ENCODE data around the gene TBKBP1.
A peak's percentile ranks its signal among the peaks of the same experiment; 100 is the strongest.

The TBKBP1 gene

GRCh38 chr17:47711366-47712099, 17.6 kb downstream of the TBKBP1 start:
- Histone ChIP-seq H3K36me3 (peaks cover 30% of the 10 kb centered on the region), H3K9ac (peak overlapping the region; percentile 43), H3K27ac (peak overlapping the region; percentile 73), H3K4me2 (peak overlapping the region; percentile 82), H3K4me1 (peaks cover 83% of the 10 kb centered on the region), H3K4me3 (no peak overlapping the region), H3K27me3 (no peaks in the 10 kb centered on the region), H4K20me1 (peaks cover 7% of the 10 kb centered on the region; the same call in 1 of the 2 replicates), H3K9me3 (no peaks in the 10 kb centered on the region)
- TF ChIP-seq Cebpa-rat (IDR thresholded peaks at IDR 0.05): no peak

- no peaks in the 10 kb centered on the region for H4K20me1 ChIP-seq
- H3K9me3 ChIP-seq: no peaks in the 10 kb centered on the region
- TF ChIP-seq Cebpa-rat (IDR thresholded peaks at IDR 0.05): no peak
- H3K4me2 ChIP-seq: peak overlapping the region; percentile 82
- H3K36me3 ChIP-seq: peaks cover 30% of the 10 kb centered on the region
- H3K27ac ChIP-seq: peak overlapping the region; percentile 73
- peaks cover 83% of the 10 kb centered on the region for H3K4me1 ChIP-seq
- no peak overlapping the region for H3K4me3 ChIP-seq
- no peaks in the 10 kb centered on the region for H3K27me3 ChIP-seq
- peak overlapping the region; percentile 43; the same call in 1 of the 2 replicates for H3K9ac ChIP-seq
Observed at GRCh38 chr17:47712330-47713023, 18.5 kb downstream of the TBKBP1 start.

- Histone ChIP-seq H3K9me3 (no peaks in the 10 kb centered on the region), H3K4me2 (peak overlapping the region; percentile 82), H3K4me3 (no peak overlapping the region), H3K9ac (no peak overlapping the region), H4K20me1 (no peaks in the 10 kb centered on the region), H3K27ac (no peak overlapping the region), H3K4me1 (peaks cover 91% of the 10 kb centered on the region), H3K27me3 (no peaks in the 10 kb centered on the region), H3K36me3 (peaks cover 26% of the 10 kb centered on the region)
- no peak for TF ChIP-seq Cebpa-rat (IDR thresholded peaks at IDR 0.05)
Observed at GRCh38 chr17:47713980-47714700, 20.2 kb downstream of the TBKBP1 start.

- Histone ChIP-seq H3K27me3 (no peaks in the 10 kb centered on the region), H3K9me3 (no peaks in the 10 kb centered on the region), H3K36me3 (peaks cover 18% of the 10 kb centered on the region), H3K4me2 (peak overlapping the region; percentile 82), H3K4me3 (no peak overlapping the region), H4K20me1 (no peaks in the 10 kb centered on the region), H3K9ac (no peak overlapping the region), H3K27ac (peak overlapping the region; percentile 64; the same call in 1 of the 2 replicates), H3K4me1 (peaks cover 99% of the 10 kb centered on the region)
- no peak for TF ChIP-seq Cebpa-rat (IDR thresholded peaks at IDR 0.05)
Observed at GRCh38 chr17:47714773-47715396, 20.9 kb downstream of the TBKBP1 start.

- H3K27me3 ChIP-seq: no peaks in the 10 kb centered on the region
- H3K36me3 ChIP-seq: peaks cover 9% of the 10 kb centered on the region
- no peaks in the 10 kb centered on the region for H3K9me3 ChIP-seq
- H3K4me1 ChIP-seq: peaks cover 100% of the 10 kb centered on the region
- TF ChIP-seq Cebpa-rat (IDR thresholded peaks at IDR 0.05): no peak
- H3K4me3 ChIP-seq: no peak overlapping the region
- no peaks in the 10 kb centered on the region for H4K20me1 ChIP-seq
- H3K4me2 ChIP-seq: peak overlapping the region; percentile 82
- H3K9ac ChIP-seq: peak overlapping the region; percentile 21; the same call in 1 of the 2 replicates
- peak overlapping the region; percentile 64 for H3K27ac ChIP-seq
Observed at GRCh38 chr17:47715669-47716325, 21.8 kb downstream of the TBKBP1 start.

- H3K4me2 ChIP-seq: peak overlapping the region; percentile 82
- TF ChIP-seq Cebpa-rat (IDR thresholded peaks at IDR 0.05): no peak
- peaks cover 100% of the 10 kb centered on the region for H3K4me1 ChIP-seq
Observed at GRCh38 chr17:47716375-47716774, 22.4 kb downstream of the TBKBP1 start.

GRCh38 chr17:47717261-47717697, 23.3 kb downstream of the TBKBP1 start:
- Histone ChIP-seq H3K27me3 (no peaks in the 10 kb centered on the region), H3K27ac (peak overlapping the region; percentile 14; the same call in 1 of the 2 replicates), H3K36me3 (no peaks in the 10 kb centered on the region), H3K4me1 (peaks cover 100% of the 10 kb centered on the region), H3K4me2 (peak overlapping the region; percentile 82), H3K9me3 (no peaks in the 10 kb centered on the region), H3K9ac (no peak overlapping the region), H4K20me1 (no peaks in the 10 kb centered on the region), H3K4me3 (no peak overlapping the region)
- TF ChIP-seq Cebpa-rat (IDR thresholded peaks at IDR 0.05): no peak

More at GRCh38 chr17:47716375-47716774, 22.4 kb downstream of the TBKBP1 start:
- H3K27ac ChIP-seq: peak overlapping the region; percentile 64
- no peaks in the 10 kb centered on the region for H4K20me1 ChIP-seq
- no peaks in the 10 kb centered on the region for H3K9me3 ChIP-seq
- H3K36me3 ChIP-seq: peaks cover 4% of the 10 kb centered on the region
- no peaks in the 10 kb centered on the region for H3K27me3 ChIP-seq
- no peak overlapping the region for H3K4me3 ChIP-seq
- no peak overlapping the region for H3K9ac ChIP-seq

GRCh38 chr17:47717979-47718621, 24.1 kb downstream of the TBKBP1 start:
- Histone ChIP-seq H3K9me3 (no peaks in the 10 kb centered on the region), H3K4me1 (peaks cover 94% of the 10 kb centered on the region), H3K27ac (0 out of 2 replicates have a peak overlapping the region, but pooled peaks have one; percentile 5), H3K4me3 (no peak overlapping the region), H3K9ac (0 out of 2 replicates have a peak overlapping the region, but pooled peaks have one; percentile 12), H4K20me1 (no peaks in the 10 kb centered on the region), H3K36me3 (no peaks in the 10 kb centered on the region), H3K4me2 (peak overlapping the region; percentile 82), H3K27me3 (no peaks in the 10 kb centered on the region)
- TF ChIP-seq Cebpa-rat (IDR thresholded peaks at IDR 0.05): no peak

Data from BLaER1 (cell line).